H1 (cell line): ENCODE data around the gene PDLIM3. TPM values are rescaled to one million over a fixed set of nuclear protein-coding genes. Genes with fewer than 3 reads are reported as not detected.

ENCODE experiments used
- EZH2 ChIP-seq: fragments of 200-600 bp; sonication (generic); IDR thresholded peaks from 2 replicates; pipeline ENCODE4 v1.7.1; 2012; ENCODE audit warnings: low read depth, mild to moderate bottlenecking, moderate library complexity, low read length, inconsistent platforms; ENCODE audit not compliant: severe bottlenecking
- POU5F1 ChIP-seq: IDR thresholded peaks from 2 replicates; pipeline ENCODE4 v1.6.1; 2011; ENCODE audit warnings: low read depth, mild to moderate bottlenecking, low read length, moderate library complexity
- TEAD4 ChIP-seq: IDR thresholded peaks from 2 replicates; pipeline ENCODE4 v1.6.1; 2012; ENCODE audit warnings: low read depth, low read length, inconsistent platforms, mixed read lengths
- polyA plus RNA-seq, 7 experiments: library from polyadenylated mRNA; depleted of rRNA in 3 of 7; stranded (reverse) in 5 of 7; unstranded in 2 of 7; fragments of >200 nt in 5 of 7; fragments of 200-250 nt in 2 of 7; gene quantifications; 1 replicate in 5 of 7; 2 replicates in 1 of 7; 4 replicates in 1 of 7; pipeline versions ENCODE4 v1.2.1 to v1.2.3, GENCODE V29; 2011 to 2013; ENCODE audit warnings: missing spikeins in 2 of 7, mixed read lengths in 2 of 7
- total RNA-seq: library from RNA; stranded (reverse); fragmentation: NEBNext Ultra II Directional; extraction: Animal tissue kit (Norgen Biotek cat#: 25700); gene quantifications from 2 replicates; pipeline ENCODE4 v1.2.1, GENCODE V29; 2021

Gene PDLIM3
- total and polyA plus RNA-seq, 2 of the 8 experiments (the other 6 are each of a cell fraction or from before 2014, with no cell fraction given), result 7.6 to 8.1 TPM

DNA sequence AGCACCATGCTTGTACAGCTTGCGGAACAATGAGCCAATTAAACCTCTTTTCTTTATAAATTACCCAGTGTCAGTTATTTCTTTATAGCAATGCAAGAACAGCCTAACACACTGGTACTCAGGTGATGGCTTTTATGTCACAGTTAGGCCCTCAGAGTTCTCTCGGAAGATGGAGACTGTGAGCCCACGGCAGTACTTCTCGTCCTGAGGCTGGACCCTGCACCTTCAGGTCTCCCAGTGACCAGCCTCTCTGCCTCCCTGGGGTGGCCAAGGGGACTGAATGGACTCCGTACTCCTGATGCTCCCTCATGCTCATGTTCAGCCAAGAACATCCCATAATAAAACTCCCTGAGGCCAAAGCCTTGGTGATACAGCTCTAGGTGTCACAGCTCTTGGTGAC, 25.0 kb upstream of the PDLIM3 start (continued):
- TF ChIP-seq EZH2 (no peak), POU5F1 (no peak), TEAD4 (no peak)
